K562 (cell line): ENCODE results near the gene MCAM. TPM values are rescaled to one million over a fixed set of nuclear protein-coding genes. Genes with fewer than 3 reads are reported as not detected.

ENCODE experiments used
- ATAC-seq: fragments of 200-7000 bp; cut with Tn5 transposase; 3 replicates; pipeline ENCODE4 v1.9.1; 2020; ENCODE audit warnings: moderate library complexity
- BruUV-seq: library from RNA; stranded (reverse); fragments of 400-500 nt; replicated peaks from 2 replicates; lab custom pipeline; 2021; lab: Mats Ljungman, UMichigan
- CTCF ChIA-PET: fragments of 300-600 bp; formaldehyde crosslinking; extraction: SDS; loops from one replicate; lab custom pipeline; 2021; ENCODE audit warnings: low intra/inter-chr PET ratio; lab: Yijun Ruan, JAX
- POLR2A ChIA-PET: fragments of 300-600, 350-650 bp; sonication (Branson Sonifier 250); formaldehyde crosslinking; extraction: SDS; loops from one replicate; lab custom pipeline; 2021; ENCODE audit warnings: antibody characterized with exemption, inconsistent platforms; lab: Yijun Ruan, JAX
- DNase-seq, 4 experiments: peaks; one replicate each; pipeline versions ENCODE4 v3.0.0 to v3.0.0-alpha.2; 2011 to 2018; ENCODE audit warnings: low spot score in 3 of 4, mixed read lengths in 3 of 4; ENCODE audit errors: extremely low read depth in 1 of 4
- FAIRE-seq: peaks from 2 replicates; lab custom pipeline; 2011; peaks lifted over from hg19 to GRCh38; lab: Jason Lieb, UNC
- H2AFZ ChIP-seq: 2 replicates; pipeline ENCODE4 v1.6.0; 2011; ENCODE audit warnings: low read depth, low read length, control low read depth, inconsistent platforms
- H3K27ac ChIP-seq: fragments of 200-600 bp; 3 replicates; pipeline ENCODE4 v1.8.0; 2011; ENCODE audit warnings: low read depth, mild to moderate bottlenecking, control low read depth, inconsistent platforms, low read length, moderate library complexity, mixed read lengths; ENCODE audit errors: extremely low read depth
- H3K27me3 ChIP-seq, 2 experiments: fragments of 300-600 bp in 1 of 2; 2 replicates in 1 of 2; 3 replicates in 1 of 2; pipeline versions ENCODE4 v1.6.0 to v1.8.0; 2011; ENCODE audit warnings: inconsistent platforms in 2 of 2, low read length in 2 of 2, mild to moderate bottlenecking in 1 of 2, mixed read lengths in 1 of 2, moderate library complexity in 1 of 2; ENCODE audit not compliant: control insufficient read depth in 2 of 2, insufficient read depth in 2 of 2
- H3K36me3 ChIP-seq: fragments of 300-600 bp; 3 replicates; pipeline ENCODE4 v1.8.0; 2011; ENCODE audit warnings: mild to moderate bottlenecking, low read length, inconsistent platforms; ENCODE audit not compliant: control insufficient read depth, insufficient read depth
- H3K4me1 ChIP-seq, 2 experiments: fragments of 200-600 bp in 1 of 2; replicated peaks in 1 of 2; 2 replicates in 1 of 2; 3 replicates in 1 of 2; pipeline versions ENCODE4 v1.5.1 to v1.8.0; 2011; ENCODE audit warnings: inconsistent platforms in 2 of 2, low read length in 2 of 2, mild to moderate bottlenecking in 1 of 2, mixed read lengths in 1 of 2, moderate library complexity in 1 of 2; ENCODE audit not compliant: control insufficient read depth in 2 of 2, insufficient read depth in 2 of 2
- H3K4me2 ChIP-seq: 2 replicates; pipeline ENCODE4 v1.6.1; 2011; ENCODE audit warnings: low read length, control low read depth, inconsistent platforms, mixed read lengths; ENCODE audit not compliant: insufficient read depth
- H3K4me3 ChIP-seq: fragments of 200-600 bp; sonication (generic), shearing (Covaris generic); 2 replicates; pipeline ENCODE4 v1.5.1; 2016; ENCODE audit warnings: control low read depth, inconsistent platforms
- H3K79me2 ChIP-seq: fragments of 200-600 bp; 3 replicates; pipeline ENCODE4 v1.8.0; 2011; ENCODE audit warnings: low read length, inconsistent platforms; ENCODE audit not compliant: control insufficient read depth, insufficient read depth
- H3K9ac ChIP-seq, 2 experiments: 2 replicates each; pipeline versions ENCODE4 v1.6.0 to v1.6.1; 2011; ENCODE audit warnings: low read depth in 2 of 2, low read length in 2 of 2, control low read depth in 1 of 2, inconsistent platforms in 1 of 2, mild to moderate bottlenecking in 1 of 2, mixed read lengths in 1 of 2; ENCODE audit not compliant: insufficient read depth in 1 of 2
- H3K9me1 ChIP-seq: one replicate; pipeline ENCODE4 v1.6.0; 2011; ENCODE audit warnings: inconsistent platforms, mild to moderate bottlenecking, low read length, moderate library complexity; ENCODE audit not compliant: control insufficient read depth, insufficient read depth
- H3K9me3 ChIP-seq: replicated peaks from 2 replicates; pipeline ENCODE4 v1.5.1; 2011; ENCODE audit warnings: low read depth, low read length, inconsistent platforms; ENCODE audit not compliant: control insufficient read depth, insufficient read depth
- H4K20me1 ChIP-seq: replicated peaks from 2 replicates; pipeline ENCODE4 v1.6.1; 2011; ENCODE audit warnings: low read length, inconsistent platforms, mixed read lengths; ENCODE audit not compliant: control insufficient read depth, insufficient read depth
- HDAC6 ChIP-seq: IDR thresholded peaks from 2 replicates; pipeline ENCODE4 v1.6.1; 2012; ENCODE audit warnings: low read depth, mild to moderate bottlenecking, control low read depth, inconsistent platforms, low read length, moderate library complexity
- HEY1 ChIP-seq: fragments of 250-450 bp; sonication (Bioruptor Pico); IDR thresholded peaks from 2 replicates; pipeline ENCODE4 v1.5.0; 2020; ENCODE audit warnings: mild to moderate bottlenecking, moderate library complexity, borderline replicate concordance
- POLR2A ChIP-seq: fragments of 450-650 bp; conservative IDR thresholded peaks from 2 replicates; pipeline ENCODE4 v1.6.1; 2016
- POU5F1 ChIP-seq: fragments of 150-350 bp; IDR thresholded peaks from 2 replicates; pipeline ENCODE4 v1.6.1; 2014; ENCODE audit warnings: borderline replicate concordance, low read length, low read depth, mild to moderate bottlenecking; ENCODE audit not compliant: partially characterized antibody
- TBL1XR1 ChIP-seq, 2 experiments: IDR thresholded peaks; 2 replicates each; pipeline ENCODE4 v1.6.1; 2012; ENCODE audit warnings: improper control_type of control experiment in 2 of 2, low read length in 2 of 2, mild to moderate bottlenecking in 1 of 2
- WHSC1 ChIP-seq: IDR thresholded peaks from one replicate; pipeline ENCODE4 v1.6.1; 2012; ENCODE audit warnings: low read length, control low read depth, inconsistent platforms
- WGBS: fragments of 100-300 bp; shearing (Covaris generic); methylation state at CpG from one replicate; pipeline ENCODE4 v1.1.6; 2016; ENCODE audit warnings: low coverage, mixed read lengths; ENCODE audit not compliant: insufficient coverage; ENCODE audit errors: missing lambda C conversion rate; 5-methylcytosine and 5-hydroxymethylcytosine counted together
- in situ Hi-C: fragments of 300-500 bp; cut with MboI; formaldehyde crosslinking; loops from 4 replicates; pipeline ENCODE4 v1.15.0; 2018; ENCODE audit warnings: inconsistent platforms, mixed read lengths
- intact Hi-C: fragments of 100-400 bp; cut with micrococcal nuclease; formaldehyde crosslinking; loops from 2 replicates; pipeline ENCODE4 v1.14.2; 2022
- polyA plus RNA-seq, 8 experiments: library from polyadenylated mRNA; depleted of rRNA in 4 of 8; stranded (reverse) in 5 of 8; unstranded in 3 of 8; fragments of >200 nt; fragmentation: Nextera tagmentation in 2 of 8; fragmentation: Illumina TruSeq in 1 of 8; extraction: Ambion mirVana in 2 of 8; extraction: Trizol in 1 of 8; gene quantifications; 2 replicates each; pipeline versions ENCODE4 v1.2.1 to v1.2.3, GENCODE V29; 2011 to 2014; ENCODE audit warnings: inconsistent platforms in 1 of 8, missing spikeins in 1 of 8
- total RNA-seq, 7 experiments: library from RNA; depleted of rRNA in 6 of 7; stranded (reverse); fragments of >200 nt in 6 of 7; fragmentation: Illumina TruSeq in 2 of 7; extraction: Trizol in 2 of 7; gene quantifications; 2 replicates each; pipeline versions ENCODE4 v1.2.1 to v1.2.3, GENCODE V29; 2011 to 2021; ENCODE audit warnings: low replicate concordance in 1 of 7
- TF ChIP-seq, protein P1 (sequence below): fragments of 250-450 bp; sonication (Bioruptor Pico); IDR thresholded peaks from 2 replicates; pipeline ENCODE4 v1.8.0; 2021; ENCODE audit warnings: moderate library complexity, mild to moderate bottlenecking, inconsistent platforms
- TF ChIP-seq, protein P2 (sequence below): sonication (generic); formaldehyde crosslinking; IDR thresholded peaks from 2 replicates; pipeline ENCODE4 v1.9.0; 2022; ENCODE audit warnings: mild to moderate bottlenecking, missing genetic modification reagents

Gene MCAM
- total and polyA plus RNA-seq, 9 of the 15 experiments (the other 6 are each of a cell fraction or from before 2014, with no cell fraction given): 14.7 to 118 (median 53.6) TPM

DNA sequence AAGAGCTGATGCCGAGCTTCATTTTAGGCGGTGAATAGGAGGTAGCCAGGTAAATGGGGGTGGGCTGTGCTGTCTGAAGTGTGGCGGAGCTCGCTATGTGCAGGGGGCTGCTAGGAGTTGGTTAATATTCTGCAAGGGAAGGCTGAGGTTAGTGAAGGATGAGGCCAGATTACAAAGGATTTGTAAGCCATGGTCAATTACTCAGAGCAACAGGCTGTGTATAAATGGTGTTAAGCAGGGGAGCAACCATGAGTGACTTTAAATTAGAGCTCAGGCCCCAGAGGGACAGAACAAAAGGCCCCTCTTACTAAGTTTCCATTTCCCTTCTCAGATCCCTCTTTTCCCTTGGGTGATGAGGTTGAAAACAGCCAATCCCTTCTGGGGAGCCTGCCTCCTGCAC is 7.3 kb upstream of the MCAM start:
- WGBS: 38% methylated on average over 4 of the region's 4 CpGs
- Histone ChIP-seq H3K27me3 (no peaks in the 10 kb centered on the region), H3K79me2 (peaks cover 4% of the 10 kb centered on the region; the same call in 2 of the 3 replicates), H3K27ac (no peak overlapping the region), H3K4me3 (no peak overlapping the region), H3K4me1 (peaks cover 21 to 34% of the 10 kb centered on the region in 2 experiments), H3K36me3 (no peaks in the 10 kb centered on the region), H4K20me1 (no peaks in the 10 kb centered on the region), H3K9ac (no peak overlapping the region), H3K9me1 (no peaks in the 10 kb centered on the region), H3K9me3 (no peaks in the 10 kb centered on the region), H2AFZ (no peak overlapping the region), H3K4me2 (no peak overlapping the region)
- CTCF ChIA-PET: interaction anchor here (0.5 to 1.5 kb wide), 5 partner anchors 150 to 417 kb away, joined by 3 to 5 read pairs (median 3); partner anchors contain the start of gene C2CD2L
- ATAC-seq (no peak), FAIRE-seq (no peak), DNase-seq (no peak)
- in situ Hi-C loops (no loop called here), intact Hi-C loops (loop anchor here (5.0 kb wide), 1 partner anchor 397 kb away; the partner anchor contains the start of gene BCL9L)
- TF ChIP-seq, protein P1, sequence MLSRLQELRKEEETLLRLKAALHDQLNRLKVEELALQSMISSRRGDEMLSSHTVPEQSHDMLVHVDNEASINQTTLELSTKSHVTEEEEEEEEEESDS (CRISPR knock-in tag): no peak
- TF ChIP-seq WHSC1 (no peak), HEY1 (CRISPR knock-in tag) (no peak), HDAC6 (no peak), POU5F1 (no peak), POLR2A (no peak), TBL1XR1 (IDR thresholded peaks at IDR 0.05; ENCODE audit: low read length in 2 of 2) (no peak)
- TF ChIP-seq, protein P2, sequence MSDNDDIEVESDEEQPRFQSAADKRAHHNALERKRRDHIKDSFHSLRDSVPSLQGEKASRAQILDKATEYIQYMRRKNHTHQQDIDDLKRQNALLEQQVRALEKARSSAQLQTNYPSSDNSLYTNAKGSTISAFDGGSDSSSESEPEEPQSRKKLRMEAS (CRISPR knock-in tag): no peak
- POLR2A ChIA-PET: interaction anchor here (0.5 to 1.7 kb wide), 5 partner anchors 14 to 413 kb away, joined by 3 to 4 read pairs (median 3); no protein-coding TSS in a partner anchor
- BruUV-seq: no TSS peak
